AG04450 (cell line): ENCODE measurements around the gene GK2. TPM values are rescaled to one million over a fixed set of nuclear protein-coding genes. Genes with fewer than 3 reads are reported as not detected.

Source experiments
- CTCF ChIA-PET: fragments of 300-600, 350-600 bp; formaldehyde crosslinking; extraction: SDS; loops from one replicate; lab custom pipeline; 2022; ENCODE audit warnings: antibody characterized with exemption, inconsistent platforms; lab: Charles Lee
- POLR2A ChIA-PET: fragments of 350-600 bp; formaldehyde crosslinking; extraction: SDS; loops from one replicate; lab custom pipeline; 2021; ENCODE audit warnings: antibody characterized with exemption, inconsistent platforms; lab: Yijun Ruan, JAX
- DNase-seq: peaks from one replicate; pipeline ENCODE4 v3.0.0-alpha.2; 2011; ENCODE audit warnings: low read depth, low spot score
- H3K27ac ChIP-seq: one replicate; pipeline ENCODE4 v1.5.1; 2012; ENCODE audit warnings: low read depth, low read length, control low read depth
- H3K27me3 ChIP-seq: one replicate; pipeline ENCODE4 v1.6.0; 2012; ENCODE audit warnings: low read length; ENCODE audit not compliant: control insufficient read depth, insufficient read depth
- H3K4me3 ChIP-seq: 2 replicates; pipeline ENCODE4 v1.5.1; 2011; ENCODE audit warnings: mild to moderate bottlenecking, low read depth, low read length, control low read depth
- H3K9me3 ChIP-seq: 2 replicates; pipeline ENCODE4 v1.5.1; 2012; ENCODE audit warnings: low read length; ENCODE audit not compliant: control insufficient read depth, insufficient read depth
- polyA minus RNA-seq: library from RNA; depleted of rRNA, polyadenylated mRNA; stranded (reverse); fragments of >200 nt; gene quantifications from 2 replicates; pipeline ENCODE4 v1.2.3, GENCODE V29; 2011; rRNA and poly(A)+ RNA removed
- polyA plus RNA-seq: library from polyadenylated mRNA; depleted of rRNA; stranded (reverse); fragments of >200 nt; gene quantifications from 2 replicates; pipeline ENCODE4 v1.2.3, GENCODE V29; 2011; rRNA removed
- TF ChIP-seq, protein P1 (sequence below): IDR thresholded peaks from 2 replicates; pipeline ENCODE4 v1.5.1; 2011; ENCODE audit warnings: low read depth, low read length, control low read depth, inconsistent platforms

The GK2 gene
- not detected in 2 replicates for polyA plus RNA-seq
- polyA minus RNA-seq, result not detected in 2 replicates

DNA sequence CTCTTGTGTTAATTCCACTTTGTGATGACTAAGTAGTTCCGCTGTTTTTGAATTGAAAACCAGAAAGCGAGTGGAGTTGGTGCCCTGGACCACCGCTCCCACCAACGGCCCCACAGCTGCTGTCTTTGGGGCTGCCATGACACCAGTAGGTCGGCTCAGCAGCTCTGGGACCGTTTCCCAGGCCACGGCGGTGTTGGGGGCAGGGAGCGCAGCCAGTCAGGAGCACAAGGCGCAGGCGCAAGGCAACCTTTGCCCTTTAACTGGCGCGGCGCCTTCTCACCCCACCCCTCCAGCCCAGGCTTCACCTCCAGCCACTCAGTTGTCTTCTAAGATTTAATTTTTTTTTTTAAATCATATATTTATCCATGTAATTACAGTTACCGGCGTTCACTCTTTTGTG, at the start of gene GK2:
GK2 (minus strand) TSS at position 166 of the 400 bp plus-strand sequence; CDS start at position 138, 28 bp downstream.
- no peak for DNase-seq
- no peaks in the 10 kb centered on the region for H3K27me3 ChIP-seq
- ChIA-PET CTCF (no interaction called here), POLR2A (no interaction called here)
- no peak within 1 kb of the TSS for H3K27ac ChIP-seq
- TF ChIP-seq, protein P1, sequence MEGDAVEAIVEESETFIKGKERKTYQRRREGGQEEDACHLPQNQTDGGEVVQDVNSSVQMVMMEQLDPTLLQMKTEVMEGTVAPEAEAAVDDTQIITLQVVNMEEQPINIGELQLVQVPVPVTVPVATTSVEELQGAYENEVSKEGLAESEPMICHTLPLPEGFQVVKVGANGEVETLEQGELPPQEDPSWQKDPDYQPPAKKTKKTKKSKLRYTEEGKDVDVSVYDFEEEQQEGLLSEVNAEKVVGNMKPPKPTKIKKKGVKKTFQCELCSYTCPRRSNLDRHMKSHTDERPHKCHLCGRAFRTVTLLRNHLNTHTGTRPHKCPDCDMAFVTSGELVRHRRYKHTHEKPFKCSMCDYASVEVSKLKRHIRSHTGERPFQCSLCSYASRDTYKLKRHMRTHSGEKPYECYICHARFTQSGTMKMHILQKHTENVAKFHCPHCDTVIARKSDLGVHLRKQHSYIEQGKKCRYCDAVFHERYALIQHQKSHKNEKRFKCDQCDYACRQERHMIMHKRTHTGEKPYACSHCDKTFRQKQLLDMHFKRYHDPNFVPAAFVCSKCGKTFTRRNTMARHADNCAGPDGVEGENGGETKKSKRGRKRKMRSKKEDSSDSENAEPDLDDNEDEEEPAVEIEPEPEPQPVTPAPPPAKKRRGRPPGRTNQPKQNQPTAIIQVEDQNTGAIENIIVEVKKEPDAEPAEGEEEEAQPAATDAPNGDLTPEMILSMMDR, result no peak
- no peaks in the 10 kb centered on the region; the same call in 1 of the 2 replicates for H3K9me3 ChIP-seq
- no peak within 1 kb of the TSS for H3K4me3 ChIP-seq

DNA sequence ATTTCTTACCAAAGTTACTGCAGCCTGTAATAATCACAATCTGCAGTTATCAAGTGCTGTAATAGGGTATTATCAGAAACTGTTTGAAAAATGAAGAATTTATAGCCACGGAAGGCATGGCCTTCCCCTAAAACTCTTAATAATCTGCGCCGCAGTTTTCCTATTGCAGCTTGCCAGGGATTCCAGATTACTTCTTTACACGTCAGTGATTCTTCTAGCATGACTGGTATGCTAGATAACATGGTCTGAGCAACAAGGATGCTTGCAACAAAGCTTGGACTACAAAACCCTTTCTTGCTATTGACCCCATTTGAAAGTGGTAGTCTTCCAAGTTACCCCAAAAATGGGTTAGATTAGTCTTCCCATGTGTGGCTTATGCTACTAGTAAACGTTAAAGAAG, 47.2 kb upstream of the GK2 start:
- CTCF ChIA-PET, result no interaction called here
- Histone ChIP-seq H3K27ac (no peak overlapping the region), H3K4me3 (no peak overlapping the region), H3K27me3 (no peaks in the 10 kb centered on the region), H3K9me3 (no peaks in the 10 kb centered on the region)
- TF ChIP-seq, protein P1, result no peak
- POLR2A ChIA-PET, result no interaction called here
- no peak for DNase-seq

DNA sequence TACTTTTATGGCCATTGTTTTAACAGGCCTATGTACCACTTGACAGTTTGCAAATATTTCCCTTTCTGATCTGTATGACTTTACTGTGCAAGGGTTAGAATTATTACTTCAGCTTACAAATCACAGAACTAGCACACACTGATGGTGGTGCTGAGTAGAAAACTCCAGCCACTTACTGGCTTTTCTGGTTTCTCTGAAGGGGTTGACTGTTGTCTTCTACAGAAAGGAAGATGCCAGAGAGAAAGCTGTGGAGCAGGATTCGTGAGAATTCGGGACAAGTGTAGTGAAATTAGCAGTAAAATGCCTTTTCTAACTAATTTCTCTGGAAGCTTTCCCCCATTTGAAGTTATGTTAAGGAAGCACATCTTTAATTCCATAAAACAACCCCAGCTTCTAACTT, 46.6 kb upstream of the GK2 start:
- ChIA-PET CTCF (no interaction called here), POLR2A (no interaction called here)
- Histone ChIP-seq H3K9me3 (no peaks in the 10 kb centered on the region), H3K27ac (no peak overlapping the region), H3K27me3 (no peaks in the 10 kb centered on the region), H3K4me3 (no peak overlapping the region)
- TF ChIP-seq, protein P1, result no peak
- DNase-seq, result no peak

DNA sequence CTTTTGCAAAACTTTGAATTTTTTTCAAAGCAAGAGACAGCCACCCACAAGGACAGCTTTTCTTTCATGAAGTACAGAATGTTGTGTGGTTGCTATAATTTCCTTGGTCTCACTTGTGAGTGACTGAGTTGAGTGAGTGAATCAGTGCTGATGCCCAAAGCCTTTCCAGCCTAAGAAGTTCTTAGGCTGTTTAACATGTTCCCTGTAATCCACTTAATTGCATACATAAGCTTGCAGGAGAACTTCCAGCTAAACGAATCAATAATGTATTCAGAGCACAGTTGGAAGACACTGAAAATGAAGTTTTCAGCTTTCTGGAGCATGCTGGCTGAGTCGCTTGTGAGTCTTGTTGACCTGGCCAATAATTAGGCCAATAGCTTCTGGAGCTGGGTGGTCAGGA, 42.0 kb upstream of the GK2 start:
- ChIA-PET CTCF (no interaction called here), POLR2A (no interaction called here)
- H3K27ac ChIP-seq, result no peak overlapping the region
- H3K4me3 ChIP-seq, result no peak overlapping the region
- DNase-seq, result no peak
- no peaks in the 10 kb centered on the region for H3K9me3 ChIP-seq
- TF ChIP-seq, protein P1, result no peak
- H3K27me3 ChIP-seq, result no peaks in the 10 kb centered on the region

DNA sequence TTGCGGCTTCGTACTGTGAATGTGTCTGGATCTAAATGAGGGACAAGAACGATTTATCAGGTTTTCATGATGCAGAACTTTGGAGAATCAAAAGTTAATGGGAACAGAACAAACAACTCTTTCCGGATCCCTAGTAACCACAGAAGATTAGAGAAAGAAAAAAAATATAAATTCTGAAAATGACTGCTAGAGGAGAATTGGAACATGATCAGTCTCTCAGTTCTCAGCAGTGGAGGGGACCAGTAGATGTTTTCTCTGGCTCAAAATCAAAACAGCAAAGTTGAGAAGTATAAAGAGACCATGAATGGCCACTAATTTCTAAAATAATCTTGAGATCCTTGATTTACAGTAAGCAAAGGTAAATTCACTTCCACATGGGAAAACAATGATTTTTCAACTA, 38.1 kb upstream of the GK2 start:
- no peaks in the 10 kb centered on the region for H3K27me3 ChIP-seq
- no peaks in the 10 kb centered on the region for H3K9me3 ChIP-seq
- POLR2A ChIA-PET, result no interaction called here
- CTCF ChIA-PET, result no interaction called here
- no peak overlapping the region for H3K4me3 ChIP-seq
- TF ChIP-seq, protein P1, result no peak
- DNase-seq, result no peak
- H3K27ac ChIP-seq, result no peak overlapping the region
